Keratinocyte (primary cell): ENCODE data around the gene GNG2. TPM values are rescaled to one million over a fixed set of nuclear protein-coding genes. Genes with fewer than 3 reads are reported as not detected.

Experiments
- DNase-seq: peaks from one replicate; pipeline ENCODE4 v3.0.0-alpha.2; 2011; ENCODE audit warnings: low read depth, missing footprints, low spot score
- FAIRE-seq: peaks from 2 replicates; lab custom pipeline; 2011; peaks lifted over from hg19 to GRCh38; lab: Jason Lieb, UNC
- H2AFZ ChIP-seq: 2 replicates; pipeline ENCODE4 v1.6.0; 2012; ENCODE audit warnings: low read length, control low read depth, inconsistent platforms; ENCODE audit not compliant: control insufficient read depth
- H3K27ac ChIP-seq: 2 replicates; pipeline ENCODE4 v1.5.1; 2011; ENCODE audit warnings: low read length; ENCODE audit not compliant: control insufficient read depth, insufficient read depth
- H3K27me3 ChIP-seq: 3 replicates; pipeline ENCODE4 v1.6.0; 2011; ENCODE audit warnings: low read length; ENCODE audit not compliant: control insufficient read depth, insufficient read depth; ENCODE audit errors: extremely low read depth
- H3K36me3 ChIP-seq, 2 experiments: 2 replicates in 1 of 2; 3 replicates in 1 of 2; pipeline ENCODE4 v1.5.1; 2011; ENCODE audit warnings: low read length in 2 of 2, mild to moderate bottlenecking in 1 of 2; ENCODE audit not compliant: control insufficient read depth in 2 of 2, insufficient read depth in 2 of 2; ENCODE audit errors: extremely low read depth in 1 of 2
- H3K4me1 ChIP-seq: 3 replicates; pipeline ENCODE4 v1.5.1; 2011; ENCODE audit warnings: low read length; ENCODE audit not compliant: control insufficient read depth, insufficient read depth; ENCODE audit errors: extremely low read depth
- H3K4me2 ChIP-seq: 3 replicates; pipeline ENCODE4 v1.6.0; 2011; ENCODE audit warnings: low read depth, low read length; ENCODE audit not compliant: control insufficient read depth, insufficient read depth; ENCODE audit errors: extremely low read depth
- H3K4me3 ChIP-seq, 3 experiments: fragments of 200-600 bp in 1 of 3; sonication (generic) in 1 of 3; 2 replicates in 2 of 3; 3 replicates in 1 of 3; pipeline ENCODE4 v1.5.1; 2011 to 2016; ENCODE audit warnings: low read length in 3 of 3, mild to moderate bottlenecking in 3 of 3, control low read depth in 2 of 3, inconsistent platforms in 1 of 3, low read depth in 1 of 3, mixed read lengths in 1 of 3, mixed run types in 1 of 3, moderate library complexity in 1 of 3; ENCODE audit not compliant: control insufficient read depth in 2 of 3, insufficient read depth in 2 of 3; ENCODE audit errors: extremely low read depth in 1 of 3
- H3K79me2 ChIP-seq: 2 replicates; pipeline ENCODE4 v1.6.0; 2012; ENCODE audit warnings: low read length; ENCODE audit not compliant: control insufficient read depth, insufficient read depth
- H3K9ac ChIP-seq: 3 replicates; pipeline ENCODE4 v1.6.0; 2011; ENCODE audit warnings: low read length; ENCODE audit not compliant: control insufficient read depth, insufficient read depth; ENCODE audit errors: extremely low read depth
- H3K9me1 ChIP-seq: 3 replicates; pipeline ENCODE4 v1.6.0; 2011; ENCODE audit warnings: low read length; ENCODE audit not compliant: control insufficient read depth, insufficient read depth; ENCODE audit errors: extremely low read depth
- H3K9me3 ChIP-seq: 2 replicates; pipeline ENCODE4 v1.5.1; 2012; ENCODE audit warnings: low read depth, low read length; ENCODE audit not compliant: control insufficient read depth
- H4K20me1 ChIP-seq: 3 replicates; pipeline ENCODE4 v1.6.0; 2011; ENCODE audit warnings: low read length; ENCODE audit not compliant: control insufficient read depth, insufficient read depth; ENCODE audit errors: extremely low read depth
- CTCF ChIP-seq, 3 experiments: IDR thresholded peaks in 1 of 3; conservative IDR thresholded peaks in 1 of 3; optimal IDR thresholded peaks in 1 of 3; 2 replicates in 2 of 3; 3 replicates in 1 of 3; pipeline versions ENCODE3 to v1.5.1; 2011; ENCODE audit warnings: low read length in 3 of 3, mild to moderate bottlenecking in 3 of 3, moderate library complexity in 2 of 3, control low read depth in 1 of 3, inconsistent platforms in 1 of 3; ENCODE audit not compliant: insufficient read depth in 2 of 3; ENCODE audit errors: extremely low read depth in 1 of 3
- EZH2 ChIP-seq: IDR thresholded peaks from one replicate; pipeline ENCODE4 v1.6.1; 2012; ENCODE audit warnings: inconsistent platforms, mild to moderate bottlenecking, low read length, moderate library complexity
- dilution Hi-C: fragments of 300-500 bp; cut with MboI; formaldehyde crosslinking; loops from one replicate; pipeline ENCODE4 v1.7.0; 2020; ENCODE audit warnings: low sequenced_read_pairs; ENCODE audit not compliant: extremely low pct_ligation_motif_present
- polyA plus RNA-seq, 5 experiments: library from polyadenylated mRNA; depleted of rRNA in 3 of 5; stranded (reverse) in 3 of 5; stranded (forward) in 1 of 5; unstranded in 1 of 5; fragments of >200 nt; gene quantifications; 1 replicate in 1 of 5; 2 replicates in 3 of 5; 3 replicates in 1 of 5; pipeline versions ENCODE4 v1.2.1 to v1.2.3, GENCODE V29; 2011 to 2012; ENCODE audit warnings: missing spikeins in 2 of 5, low read depth in 1 of 5, low replicate concordance in 1 of 5

GNG2 gene
- polyA plus RNA-seq, 1 donor (not counting 4 experiments of a cell fraction or from before 2014, with no cell fraction given): 0.28 TPM

GRCh38 chr14:52012635-52013034 is 152.2 kb downstream of the GNG2 start:
- Histone ChIP-seq H2AFZ (no peak overlapping the region), H3K9ac (no peak overlapping the region), H3K9me3 (no peaks in the 10 kb centered on the region), H3K79me2 (no peaks in the 10 kb centered on the region), H3K27me3 (no peaks in the 10 kb centered on the region), H3K27ac (no peak overlapping the region), H3K36me3 (peaks cover 10 to 17% of the 10 kb centered on the region in 2 experiments), H4K20me1 (no peaks in the 10 kb centered on the region), H3K9me1 (no peaks in the 10 kb centered on the region), H3K4me2 (no peak overlapping the region), H3K4me1 (no peaks in the 10 kb centered on the region), H3K4me3 (no peak overlapping the region)
- no peak for FAIRE-seq
- no peak for DNase-seq
- TF ChIP-seq EZH2 (no peak), CTCF (optimal IDR thresholded peaks at IDR 0.05 in 1 of 3, IDR thresholded peaks at IDR 0.05 in 1 of 3, conservative IDR thresholded peaks at IDR 0.05 in 1 of 3; ENCODE audit: extremely low read depth in 1 of 3, insufficient read depth in 2 of 3, low read length in 3 of 3) (no peak)
- dilution Hi-C loops: no loop called here

- dilution Hi-C loops: no loop called here
- Histone ChIP-seq H3K4me3 (no peak overlapping the region), H3K9ac (no peak overlapping the region), H3K9me3 (no peaks in the 10 kb centered on the region), H2AFZ (no peak overlapping the region), H3K4me2 (no peak overlapping the region), H3K9me1 (no peaks in the 10 kb centered on the region), H3K36me3 (peaks cover 2 to 9% of the 10 kb centered on the region in 2 experiments), H4K20me1 (no peaks in the 10 kb centered on the region), H3K79me2 (no peaks in the 10 kb centered on the region), H3K27me3 (no peaks in the 10 kb centered on the region), H3K27ac (no peak overlapping the region), H3K4me1 (no peaks in the 10 kb centered on the region)
- TF ChIP-seq CTCF (optimal IDR thresholded peaks at IDR 0.05 in 1 of 3, IDR thresholded peaks at IDR 0.05 in 1 of 3, conservative IDR thresholded peaks at IDR 0.05 in 1 of 3; ENCODE audit: extremely low read depth in 1 of 3, insufficient read depth in 2 of 3, low read length in 3 of 3) (peak; percentile 27 to 43 (median 31)), EZH2 (no peak)
- DNase-seq (no peak), FAIRE-seq (no peak)
Measured at GRCh38 chr14:52013984-52014600, 153.7 kb downstream of the GNG2 start.
